ENCODE measurements around the gene C9orf72. TPM values are rescaled to one million over a fixed set of nuclear protein-coding genes. Genes with fewer than 3 reads are reported as not detected.

The C9orf72 gene
- total and polyA plus RNA-seq, 2 of the 4 experiments (the other 2 are of a cell fraction), result 2.0 to 3.4 TPM

DNA sequence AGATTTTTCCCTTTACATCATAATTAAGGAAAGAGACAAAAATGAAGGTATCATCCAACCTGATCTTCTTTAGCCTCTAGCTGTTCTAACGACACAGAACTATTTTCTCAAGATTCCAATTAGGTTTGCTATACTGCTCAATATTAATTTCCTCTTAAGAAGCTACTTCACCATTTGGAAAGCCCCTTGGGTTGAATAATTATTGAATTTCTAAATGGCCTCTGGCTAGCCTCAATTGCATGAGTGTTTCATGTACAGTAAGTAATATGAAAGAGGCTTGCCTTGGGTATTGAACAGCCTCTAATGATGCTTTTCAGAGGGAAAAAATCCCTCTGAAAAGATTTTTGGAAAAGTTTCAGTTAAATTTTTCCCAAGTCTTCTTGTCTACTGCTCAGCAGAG, 40.0 kb downstream of the C9orf72 start:
- Histone ChIP-seq H3K9me3 (ENCODE audit: control insufficient read depth, insufficient read depth, low read length) (no peaks in the 10 kb centered on the region), H4K8ac (ENCODE audit: low read depth in 2 of 2, low read length in 2 of 2) (no peak overlapping the region), H3K18ac (ENCODE audit: low read depth, low read length) (no peak overlapping the region), H2BK5ac (ENCODE audit: low read depth, low read length, poor library complexity, severe bottlenecking) (no peak overlapping the region), H2AK9ac (replicated peaks; ENCODE audit: low read depth, low read length, poor library complexity) (no peak overlapping the region), H3K4me3 (ENCODE audit: insufficient read depth, low read depth, low read length) (no peak overlapping the region), H2BK120ac (ENCODE audit: low read depth, low read length) (no peak overlapping the region), H3K9me1 (ENCODE audit: insufficient read depth, low read length) (no peaks in the 10 kb centered on the region), H2BK20ac (ENCODE audit: low read depth, low read length) (no peak overlapping the region), H3K23ac (ENCODE audit: low read depth, low read length) (no peak overlapping the region), H3K4me2 (ENCODE audit: low read depth, low read length) (no peak overlapping the region), H4K20me1 (ENCODE audit: insufficient read depth, low read length) (no peaks in the 10 kb centered on the region), H3K9ac (ENCODE audit: low read depth, low read length) (no peak overlapping the region), H3K14ac (replicated peaks; ENCODE audit: low read depth, low read length) (no peak overlapping the region), H4K91ac (ENCODE audit: insufficient read depth, low read depth, low read length) (no peak overlapping the region), H3K27me3 (ENCODE audit: control insufficient read depth, insufficient read depth, low read length) (peaks cover 12% of the 10 kb centered on the region), H3K4me1 (ENCODE audit: control insufficient read depth, insufficient read depth, low read length) (no peaks in the 10 kb centered on the region), H4K5ac (ENCODE audit: low read depth, low read length) (no peak overlapping the region), H3K36me3 (ENCODE audit: control insufficient read depth, insufficient read depth, low read length) (no peaks in the 10 kb centered on the region), H3K56ac (ENCODE audit: extremely low read depth, insufficient read depth, low read length) (no peak overlapping the region), H3K4ac (ENCODE audit: low read depth, low read length) (no peak overlapping the region), H2AFZ (replicated peaks; ENCODE audit: low read length, poor library complexity) (no peak overlapping the region), H2BK15ac (ENCODE audit: low read depth, low read length) (no peak overlapping the region), H3K27ac (ENCODE audit: insufficient read depth, low read length) (no peak overlapping the region), H2AK5ac (ENCODE audit: low read depth, low read length) (no peak overlapping the region), H3K79me1 (ENCODE audit: low read depth in 1 of 2, low read length in 2 of 2) (no peaks in the 10 kb centered on the region)
- dilution Hi-C loops (cut with HindIII; ENCODE audit: low sequenced_read_pairs, unreplicated experiment), result no loop called here
- TF ChIP-seq BHLHE40 (IDR thresholded peaks at IDR 0.05; ENCODE audit: low read depth, low read length) (no peak), CEBPB (IDR thresholded peaks at IDR 0.05; ENCODE audit: low read depth, low read length) (no peak), RCOR1 (IDR thresholded peaks at IDR 0.05; ENCODE audit: insufficient replicate concordance, low read length) (no peak), MAFK (IDR thresholded peaks at IDR 0.05; ENCODE audit: low read depth, low read length) (no peak), POLR2A (IDR thresholded peaks at IDR 0.05; ENCODE audit: low read depth, low read length) (no peak), CHD1 (IDR thresholded peaks at IDR 0.05; ENCODE audit: low read depth, low read length) (no peak), FOS (IDR thresholded peaks at IDR 0.05; ENCODE audit: low read depth, low read length) (no peak), CTCF (conservative IDR thresholded peaks at IDR 0.05; ENCODE audit: low read depth, low read length) (no peak), RAD21 (IDR thresholded peaks at IDR 0.05; ENCODE audit: low read length) (no peak), SMC3 (IDR thresholded peaks at IDR 0.05; ENCODE audit: low read depth, low read length) (no peak), NFE2L2 (IDR thresholded peaks at IDR 0.05; ENCODE audit: low read depth, low read length) (no peak), MXI1 (IDR thresholded peaks at IDR 0.05; ENCODE audit: borderline replicate concordance, low read depth, low read length) (no peak), RFX5 (IDR thresholded peaks at IDR 0.05; ENCODE audit: low read depth, low read length) (no peak), MAZ (IDR thresholded peaks at IDR 0.05; ENCODE audit: borderline replicate concordance, low read depth, low read length) (no peak)
- TF ChIP-seq, protein P1, sequence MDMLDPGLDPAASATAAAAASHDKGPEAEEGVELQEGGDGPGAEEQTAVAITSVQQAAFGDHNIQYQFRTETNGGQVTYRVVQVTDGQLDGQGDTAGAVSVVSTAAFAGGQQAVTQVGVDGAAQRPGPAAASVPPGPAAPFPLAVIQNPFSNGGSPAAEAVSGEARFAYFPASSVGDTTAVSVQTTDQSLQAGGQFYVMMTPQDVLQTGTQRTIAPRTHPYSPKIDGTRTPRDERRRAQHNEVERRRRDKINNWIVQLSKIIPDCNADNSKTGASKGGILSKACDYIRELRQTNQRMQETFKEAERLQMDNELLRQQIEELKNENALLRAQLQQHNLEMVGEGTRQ (IDR thresholded peaks at IDR 0.05; ENCODE audit: low read depth, low read length), result no peak
- TF ChIP-seq, protein P2, sequence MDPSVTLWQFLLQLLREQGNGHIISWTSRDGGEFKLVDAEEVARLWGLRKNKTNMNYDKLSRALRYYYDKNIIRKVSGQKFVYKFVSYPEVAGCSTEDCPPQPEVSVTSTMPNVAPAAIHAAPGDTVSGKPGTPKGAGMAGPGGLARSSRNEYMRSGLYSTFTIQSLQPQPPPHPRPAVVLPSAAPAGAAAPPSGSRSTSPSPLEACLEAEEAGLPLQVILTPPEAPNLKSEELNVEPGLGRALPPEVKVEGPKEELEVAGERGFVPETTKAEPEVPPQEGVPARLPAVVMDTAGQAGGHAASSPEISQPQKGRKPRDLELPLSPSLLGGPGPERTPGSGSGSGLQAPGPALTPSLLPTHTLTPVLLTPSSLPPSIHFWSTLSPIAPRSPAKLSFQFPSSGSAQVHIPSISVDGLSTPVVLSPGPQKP (IDR thresholded peaks at IDR 0.05; ENCODE audit: borderline replicate concordance, low read depth, low read length), result no peak
- DNase-seq, result no peak
- in situ Hi-C loops (cut with MboI; ENCODE audit: low sequenced_read_pairs), result no loop called here
- POLR2A ChIA-PET (ENCODE audit: unreplicated experiment), result no interaction called here
- CTCF ChIA-PET, result no interaction called here
- WGBS, 2 experiments (ENCODE audit: extremely low coverage in 2 of 2, insufficient read length in 1 of 2), result no CpG with 5 or more reads among the region's 1 CpG
- no TSS peak for BruUV-seq (replicated peaks)
- no peak for ATAC-seq (ENCODE audit: low read depth)
- intact Hi-C loops (cut with micrococcal nuclease), result no loop called here
